Heart left ventricle (tissue), 16 donors: Measurements from ENCODE around the gene NECAB2. TPM values are rescaled to one million over a fixed set of nuclear protein-coding genes. Genes with fewer than 3 reads are reported as not detected.

ENCODE experiments used
- ATAC-seq, 4 donors: fragments of 200-7000 bp; cut with Tn5 transposase; one replicate each; pipeline ENCODE4 v1.9.1; 2020 to 2022; ENCODE audit warnings: moderate library complexity in 4 of 4, mild to moderate bottlenecking in 3 of 4, moderate number of reproducible peaks in 1 of 4
- DNase-seq, 5 donors: peaks; one replicate each; pipeline ENCODE4 v3.0.0-alpha.2; 2020
- H3K27ac ChIP-seq, 12 donors: fragments of 200-600 bp; sonication (generic) in 4 of 12; one replicate each; pipeline versions ENCODE4 v1.5.0 to v1.8.0; 2016 to 2022; ENCODE audit warnings: mild to moderate bottlenecking in 2 of 12
- H3K27me3 ChIP-seq, 9 donors: fragments of 200-600 bp; sonication (generic) in 2 of 9; one replicate each; pipeline versions ENCODE4 v1.5.1 to v1.8.0; 2016 to 2022; ENCODE audit warnings: mild to moderate bottlenecking in 3 of 9
- H3K36me3 ChIP-seq, 9 donors: fragments of 200-600 bp; sonication (generic) in 2 of 9; one replicate each; pipeline versions ENCODE4 v1.5.0 to v1.8.0; 2018 to 2022; ENCODE audit warnings: mild to moderate bottlenecking in 2 of 9
- H3K4me1 ChIP-seq, 12 donors: fragments of 200-600 bp; sonication (generic) in 4 of 12; one replicate each; pipeline versions ENCODE4 v1.5.0 to v1.8.0; 2016 to 2022; ENCODE audit warnings: mild to moderate bottlenecking in 3 of 12
- H3K4me3 ChIP-seq, 12 donors: fragments of 200-600 bp; sonication (generic) in 4 of 12; one replicate each; pipeline versions ENCODE4 v1.5.0 to v1.8.0; 2017 to 2022; ENCODE audit warnings: mild to moderate bottlenecking in 9 of 12, moderate library complexity in 4 of 12
- H3K9me3 ChIP-seq, 12 donors: fragments of 200-600 bp; sonication (generic) in 4 of 12; one replicate each; pipeline versions ENCODE4 v1.5.0 to v1.8.0; 2016 to 2022; ENCODE audit warnings: mild to moderate bottlenecking in 1 of 12
- POLR2A ChIP-seq, 2 donors: fragments of 450-650 bp; IDR thresholded peaks; one replicate each; pipeline ENCODE4 v1.6.1; 2017; ENCODE audit warnings: antibody characterized with exemption in 2 of 2, mild to moderate bottlenecking in 2 of 2, moderate library complexity in 2 of 2
- WGBS, 4 donors: extraction: QIAGEN DNeasy Blood & Tissue Kit in 2 of 4; methylation state at CpG; one replicate each; pipeline versions ENCODE4 v1.1.5 to v1.1.7; 2013 to 2018; 5-methylcytosine and 5-hydroxymethylcytosine counted together
- intact Hi-C, 10 donors: fragments of 100-400 bp; cut with DNase I; formaldehyde crosslinking; loops; one replicate each; pipeline versions ENCODE4 v1.11.1 to v1.14.2; 2022
- polyA plus RNA-seq, 2 donors: library from polyadenylated mRNA; stranded (reverse); fragments of 200-250 nt; gene quantifications; one replicate each; pipeline ENCODE4 v1.2.3, GENCODE V29; 2013
- total RNA-seq, 9 donors: library from RNA; depleted of rRNA in 2 of 9; stranded (reverse); fragments of >200 nt in 2 of 9; fragmentation: NEBNext Ultra II Directional in 3 of 9; extraction: Animal tissue kit (Norgen Biotek cat#: 25700) in 3 of 9; gene quantifications; one replicate each; pipeline versions ENCODE4 v1.1.0 to v1.2.4, GENCODE V29; 2016 to 2023
- TF ChIP-seq, protein P1 (sequence below), 12 donors: fragments of 200-600 bp; sonication (generic) in 4 of 12; IDR thresholded peaks; one replicate each; pipeline versions ENCODE4 v1.5.0 to v1.8.0; 2018 to 2022; ENCODE audit warnings: antibody characterized with exemption in 12 of 12, mild to moderate bottlenecking in 5 of 12
- donor health status: ischemic (EF 13 %, LVEDD 7.1; RV severe dilation, severe dysfunction).
- donor health status: healthy with polysubstance abuse.
- donor health status: DM: no; HTN: yes; CAD: no.
- donor health status: DM: no; HTN: no; CAD: no.
- donor health status: ischemic (EF 25% LVEDD 6.9; RV normal size, moderate dysfunction).
- donor health status: ischemic (EF 25% LVEDD 5.7; RV mildly dilated, moderate dysfunction).
- donor health status: healthy.
- donor health status: DM: yes; HTN: yes; CAD: no.
- donor health status: ischemic (EF 35%, LVEDD 5.7; RV mildly dilated, moderate dysfunction).
- donor health status: nonischemic (EF 11% LVEDD 7.7; RV severe dilation, severe dysfunction).
- donor health status: DM: yes; HTN: yes; CAD: no.
- donor health status: PGD.
- donor health status: ischemic (EF 29% LVEDD 5.4; RV normal size, mild dysfunction).
- donor health status: nonischemic (EF 23%, LVEDD 6.1; RV moderate dilation, normal function).

The NECAB2 gene
- total and polyA plus RNA-seq, 11 donors: 0.24 to 2.1 (median 0.88) TPM; not detected in 2

DNA sequence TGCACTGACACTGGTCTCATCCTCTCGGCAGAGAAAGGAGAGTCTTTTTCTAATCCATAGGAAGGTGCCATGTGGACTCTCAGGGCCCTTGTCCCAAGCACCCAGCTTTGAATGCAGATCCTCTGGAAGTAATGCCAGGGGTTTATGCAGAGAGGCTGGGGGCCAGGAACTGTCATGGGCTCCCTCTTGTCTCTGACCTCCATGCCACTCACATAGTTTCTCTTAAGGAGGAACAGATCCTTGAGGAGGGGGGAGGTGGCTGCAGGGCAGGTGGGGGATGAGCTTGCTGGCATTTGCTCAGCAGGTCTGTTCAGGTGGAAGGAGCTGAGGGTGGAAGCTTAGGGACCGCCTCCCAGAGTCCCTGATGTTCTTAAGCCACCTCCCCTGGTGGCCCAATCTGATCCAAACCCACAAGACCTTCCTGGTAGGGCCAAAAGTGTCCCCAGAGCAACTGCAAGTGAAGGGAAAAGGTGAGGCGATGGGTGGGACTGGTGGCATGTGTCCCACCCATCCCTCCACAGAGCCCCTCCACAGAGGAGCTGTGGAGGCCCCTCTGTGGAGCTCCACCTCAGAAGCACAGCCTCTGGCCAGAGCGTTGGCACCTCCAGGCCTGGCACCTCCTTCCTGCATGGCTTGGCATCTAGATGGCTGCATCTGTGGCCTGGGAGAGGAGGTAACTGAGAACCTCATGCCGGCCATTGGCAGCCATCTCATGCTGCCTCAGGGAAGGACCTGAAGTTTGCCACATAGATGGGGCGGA is 9.2 kb downstream of the NECAB2 start:
- DNase-seq (peak in 1 of 5 donors; percentile 42), ATAC-seq (no peak)
- peaks cover 0 to 2% (median 0%) of the 10 kb centered on the region in 9 donors for H3K27me3 ChIP-seq
- no peaks in the 10 kb centered on the region for H3K4me1 ChIP-seq
- no peaks in the 10 kb centered on the region for H3K36me3 ChIP-seq
- intact Hi-C loops: loop anchor here in 1 of 10 donors (10.0 kb wide), 1 partner anchor 338 kb away; no protein-coding TSS in a partner anchor
- H3K9me3 ChIP-seq: peaks cover 0 to 19% (median 0%) of the 10 kb centered on the region in 12 donors
- TF ChIP-seq, protein P1, sequence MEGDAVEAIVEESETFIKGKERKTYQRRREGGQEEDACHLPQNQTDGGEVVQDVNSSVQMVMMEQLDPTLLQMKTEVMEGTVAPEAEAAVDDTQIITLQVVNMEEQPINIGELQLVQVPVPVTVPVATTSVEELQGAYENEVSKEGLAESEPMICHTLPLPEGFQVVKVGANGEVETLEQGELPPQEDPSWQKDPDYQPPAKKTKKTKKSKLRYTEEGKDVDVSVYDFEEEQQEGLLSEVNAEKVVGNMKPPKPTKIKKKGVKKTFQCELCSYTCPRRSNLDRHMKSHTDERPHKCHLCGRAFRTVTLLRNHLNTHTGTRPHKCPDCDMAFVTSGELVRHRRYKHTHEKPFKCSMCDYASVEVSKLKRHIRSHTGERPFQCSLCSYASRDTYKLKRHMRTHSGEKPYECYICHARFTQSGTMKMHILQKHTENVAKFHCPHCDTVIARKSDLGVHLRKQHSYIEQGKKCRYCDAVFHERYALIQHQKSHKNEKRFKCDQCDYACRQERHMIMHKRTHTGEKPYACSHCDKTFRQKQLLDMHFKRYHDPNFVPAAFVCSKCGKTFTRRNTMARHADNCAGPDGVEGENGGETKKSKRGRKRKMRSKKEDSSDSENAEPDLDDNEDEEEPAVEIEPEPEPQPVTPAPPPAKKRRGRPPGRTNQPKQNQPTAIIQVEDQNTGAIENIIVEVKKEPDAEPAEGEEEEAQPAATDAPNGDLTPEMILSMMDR (IDR thresholded peaks at IDR 0.05): no peak
- TF ChIP-seq POLR2A (IDR thresholded peaks at IDR 0.05): no peak
- no peak overlapping the region for H3K27ac ChIP-seq
- H3K4me3 ChIP-seq: no peak overlapping the region
- WGBS, 4 donors: 85 to 93% (median 90%) methylated on average over 6 of the region's 6 CpGs

DNA sequence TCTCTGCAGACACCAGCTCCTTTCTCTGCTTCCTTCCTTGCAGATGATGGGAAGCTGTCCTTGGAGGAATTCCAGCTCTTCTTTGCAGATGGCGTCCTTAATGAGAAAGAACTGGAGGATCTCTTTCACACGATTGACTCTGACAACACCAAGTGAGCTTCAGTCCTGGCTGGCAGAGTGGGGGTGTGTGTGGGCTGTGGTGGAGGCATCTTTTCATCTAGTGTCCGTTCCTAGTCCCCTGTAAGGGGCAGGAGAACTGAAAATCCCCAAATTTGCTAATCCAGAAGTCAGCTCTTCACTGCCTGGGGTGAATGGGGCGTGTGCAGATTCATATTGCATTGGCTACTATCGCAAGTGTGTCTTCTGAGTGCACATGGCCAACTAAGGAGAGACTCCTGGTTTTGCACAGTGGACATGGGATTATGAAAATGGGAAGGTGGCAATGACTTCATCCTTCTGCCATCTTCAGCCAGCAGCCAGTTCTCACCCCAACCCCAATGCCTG is 10.4 kb downstream of the NECAB2 start:
- H3K36me3 ChIP-seq: no peaks in the 10 kb centered on the region
- no peak overlapping the region for H3K27ac ChIP-seq
- no peak overlapping the region for H3K4me3 ChIP-seq
- H3K9me3 ChIP-seq: peaks cover 0 to 20% (median 0%) of the 10 kb centered on the region in 12 donors
- WGBS, 4 donors: 75 to 82% (median 77%) methylated on average over 5 of the region's 5 CpGs
- no peak for TF ChIP-seq POLR2A (IDR thresholded peaks at IDR 0.05)
- TF ChIP-seq, protein P1 (IDR thresholded peaks at IDR 0.05): no peak
- intact Hi-C loops: loop anchor here in 1 of 10 donors (10.0 kb wide), 1 partner anchor 336 kb away; no protein-coding TSS in a partner anchor
- peaks cover 0 to 2% (median 0%) of the 10 kb centered on the region in 9 donors for H3K27me3 ChIP-seq
- peaks cover 0 to 5% (median 0%) of the 10 kb centered on the region in 12 donors for H3K4me1 ChIP-seq
- DNase-seq (no peak), ATAC-seq (no peak)

DNA sequence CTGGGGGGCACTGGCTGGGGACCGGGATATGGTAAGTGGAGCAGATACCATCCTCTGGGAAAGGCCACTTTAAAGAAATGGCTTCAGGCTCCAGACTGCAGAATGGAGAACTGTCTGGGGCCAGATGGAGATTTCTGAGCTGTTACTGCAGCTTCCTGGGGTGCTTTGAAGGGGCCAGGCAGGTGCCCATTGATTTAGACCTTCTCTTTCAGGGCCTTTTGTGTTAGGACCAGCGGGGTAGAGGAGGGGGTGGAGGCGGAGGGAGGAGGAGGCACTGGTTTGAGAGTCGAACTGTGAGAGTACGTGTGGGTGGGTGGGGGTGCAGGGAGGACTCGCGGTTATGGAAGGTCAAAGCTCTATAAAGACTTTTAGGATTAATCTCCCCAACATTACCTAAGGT is 11.4 kb downstream of the NECAB2 start:
- peaks cover 0 to 8% (median 0%) of the 10 kb centered on the region in 12 donors for H3K4me1 ChIP-seq
- no peak overlapping the region for H3K27ac ChIP-seq
- 92 to 97% (median 94%) methylated on average over 7 of the region's 7 CpGs for WGBS, 4 donors
- peaks cover 0 to 2% (median 0%) of the 10 kb centered on the region in 9 donors for H3K27me3 ChIP-seq
- no peak for TF ChIP-seq POLR2A (IDR thresholded peaks at IDR 0.05)
- ATAC-seq: no peak
- H3K36me3 ChIP-seq: no peaks in the 10 kb centered on the region
- peaks cover 0 to 20% (median 0%) of the 10 kb centered on the region in 12 donors for H3K9me3 ChIP-seq
- DNase-seq: peak in 1 of 5 donors; percentile 20
- no peak overlapping the region for H3K4me3 ChIP-seq
- intact Hi-C loops: loop anchor here in 1 of 10 donors (10.0 kb wide), 1 partner anchor 335 kb away; no protein-coding TSS in a partner anchor

DNA sequence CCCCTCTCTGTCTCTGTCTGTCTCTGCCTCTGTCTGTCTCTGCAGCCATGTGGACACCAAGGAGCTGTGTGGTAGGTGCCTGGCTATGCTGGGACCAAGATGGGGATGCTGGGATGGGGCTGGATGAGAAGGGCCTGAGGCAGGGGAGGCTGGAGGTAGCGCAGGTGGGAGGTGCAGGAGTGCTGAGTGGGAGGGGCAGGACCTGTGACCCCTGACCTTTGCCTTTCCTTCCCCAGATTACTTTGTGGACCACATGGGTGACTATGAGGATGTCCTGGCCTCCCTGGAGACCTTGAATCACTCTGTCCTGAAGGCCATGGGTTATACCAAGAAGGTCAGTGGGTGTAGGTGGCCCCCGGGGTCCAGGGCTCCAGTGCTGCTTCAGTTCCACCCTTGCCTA is 12.8 kb downstream of the NECAB2 start:
- TF ChIP-seq, protein P1 (IDR thresholded peaks at IDR 0.05): no peak
- H3K9me3 ChIP-seq: peaks cover 0 to 20% (median 0%) of the 10 kb centered on the region in 12 donors
- peak in 1 of 5 donors; percentile 10 for DNase-seq
- no peak for ATAC-seq
- no peaks in the 10 kb centered on the region for H3K36me3 ChIP-seq
- H3K4me3 ChIP-seq: no peak overlapping the region
- H3K27me3 ChIP-seq: peaks cover 0 to 2% (median 0%) of the 10 kb centered on the region in 9 donors
- WGBS, 4 donors: 88 to 98% (median 95%) methylated on average over 2 of the region's 2 CpGs
- intact Hi-C loops: no loop called here
- no peak overlapping the region for H3K27ac ChIP-seq
- H3K4me1 ChIP-seq: peaks cover 0 to 8% (median 0%) of the 10 kb centered on the region in 12 donors
